HepG2 (cell line): ENCODE measurements around the gene PLEKHG2. TPM values are rescaled to one million over a fixed set of nuclear protein-coding genes. Genes with fewer than 3 reads are reported as not detected.

Experiments
- BORCS8-MEF2B ChIP-seq: sonication (generic); formaldehyde crosslinking; IDR thresholded peaks from 2 replicates; pipeline ENCODE4 v1.8.0; 2022; ENCODE audit warnings: mild to moderate bottlenecking, missing genetic modification reagents
- DR1 ChIP-seq: sonication (generic); formaldehyde crosslinking; IDR thresholded peaks from 2 replicates; pipeline ENCODE4 v1.8.0; 2021; ENCODE audit warnings: mild to moderate bottlenecking, missing genetic modification reagents, inconsistent platforms
- ESRRA ChIP-seq: sonication (generic); formaldehyde crosslinking; IDR thresholded peaks from 2 replicates; pipeline ENCODE4 v1.5.1; 2020; ENCODE audit warnings: mild to moderate bottlenecking, low read depth, missing genetic modification reagents
- HIVEP1 ChIP-seq: sonication (generic); formaldehyde crosslinking; IDR thresholded peaks from 2 replicates; pipeline ENCODE4 v1.4.0; 2020; ENCODE audit warnings: mild to moderate bottlenecking, missing genetic modification reagents
- ISL2 ChIP-seq: sonication (generic); formaldehyde crosslinking; IDR thresholded peaks from 2 replicates; pipeline ENCODE4 v1.5.0; 2020; ENCODE audit warnings: missing genetic modification reagents
- MAFG ChIP-seq: sonication (generic); formaldehyde crosslinking; IDR thresholded peaks from 2 replicates; pipeline ENCODE4 v1.5.1; 2020; ENCODE audit warnings: mild to moderate bottlenecking, missing genetic modification reagents
- MLX ChIP-seq: IDR thresholded peaks from 2 replicates; pipeline ENCODE4 v1.6.1; 2016
- NCOA1 ChIP-seq: sonication (generic); formaldehyde crosslinking; IDR thresholded peaks from 2 replicates; pipeline ENCODE4 v1.9.0; 2021; ENCODE audit warnings: missing genetic modification reagents
- POLR2A ChIP-seq, 2 experiments: IDR thresholded peaks; 2 replicates each; pipeline ENCODE4 v1.6.1; 2011; ENCODE audit warnings: low read depth in 2 of 2, low read length in 2 of 2, mild to moderate bottlenecking in 1 of 2, moderate library complexity in 1 of 2; ENCODE audit not compliant: insufficient read depth in 1 of 2
- RAD21 ChIP-seq: fragments of 450-650 bp; formaldehyde crosslinking; IDR thresholded peaks from 2 replicates; pipeline ENCODE4 v1.5.0; 2020; ENCODE audit warnings: mild to moderate bottlenecking
- RAD51 ChIP-seq: fragments of 450-650 bp; IDR thresholded peaks from 2 replicates; pipeline ENCODE4 v1.6.1; 2016; ENCODE audit warnings: borderline replicate concordance
- REST ChIP-seq, 2 experiments: IDR thresholded peaks; 2 replicates each; pipeline ENCODE4 v1.6.1; 2011 to 2012; ENCODE audit warnings: low read length in 2 of 2, borderline replicate concordance in 1 of 2, low read depth in 1 of 2, mild to moderate bottlenecking in 1 of 2, moderate library complexity in 1 of 2
- SAFB2 ChIP-seq: sonication (generic); formaldehyde crosslinking; IDR thresholded peaks from 2 replicates; pipeline ENCODE4 v1.5.1; 2020; ENCODE audit warnings: missing genetic modification reagents, low read depth, mild to moderate bottlenecking, borderline replicate concordance
- THYN1 ChIP-seq: sonication (generic); formaldehyde crosslinking; IDR thresholded peaks from 2 replicates; pipeline ENCODE4 v1.8.1; 2023; ENCODE audit warnings: low read depth, mild to moderate bottlenecking, moderate library complexity, missing genetic modification reagents, borderline replicate concordance
- ZHX2 ChIP-seq, 2 experiments: sonication (generic) in 1 of 2; formaldehyde crosslinking in 1 of 2; IDR thresholded peaks; 2 replicates each; pipeline versions ENCODE4 v1.6.1 to v1.9.0; 2014 to 2022; ENCODE audit warnings: antibody characterized with exemption in 1 of 2, borderline replicate concordance in 1 of 2, inconsistent platforms in 1 of 2, low read depth in 1 of 2, missing genetic modification reagents in 1 of 2
- ZNF329 ChIP-seq: sonication (generic); formaldehyde crosslinking; IDR thresholded peaks from 2 replicates; pipeline ENCODE4 v1.9.0; 2021; ENCODE audit warnings: low read depth, mild to moderate bottlenecking, missing genetic modification reagents
- ZNF414 ChIP-seq: sonication (generic); formaldehyde crosslinking; IDR thresholded peaks from 2 replicates; pipeline ENCODE4 v1.5.0; 2020; ENCODE audit warnings: missing genetic modification reagents
- ZNF546 ChIP-seq: sonication (generic); formaldehyde crosslinking; conservative IDR thresholded peaks from 2 replicates; pipeline ENCODE4 v1.8.1; 2023; ENCODE audit warnings: mild to moderate bottlenecking, missing genetic modification reagents
- polyA plus RNA-seq, 8 experiments: library from polyadenylated mRNA; depleted of rRNA in 3 of 8; stranded (reverse) in 7 of 8; unstranded in 1 of 8; fragments of >200 nt; fragmentation: Illumina TruSeq in 4 of 8; extraction: Trizol in 4 of 8; gene quantifications; 2 replicates each; pipeline versions ENCODE4 v1.2.1 to v1.2.3, GENCODE V29; 2011 to 2016; ENCODE audit warnings: low read depth in 4 of 8, missing spikeins in 1 of 8, mixed read lengths in 1 of 8; ENCODE audit not compliant: insufficient read depth in 1 of 8
- total RNA-seq, 5 experiments: library from RNA; depleted of rRNA; stranded (reverse); fragments of >200 nt; fragmentation: Illumina TruSeq; extraction: Trizol; gene quantifications; 2 replicates each; pipeline ENCODE4 v1.2.3, GENCODE V29; 2016; ENCODE audit warnings: low read depth in 1 of 5

PLEKHG2 gene
- total and polyA plus RNA-seq, 2 of the 13 experiments (the other 11 are each of a cell fraction or from before 2014, with no cell fraction given): 3.6 to 6.8 TPM

GRCh38 chr19:39401549-39402345, 10.7 kb upstream of the PLEKHG2 start (continued):
- TF ChIP-seq RAD21: 0 out of 2 replicates have a peak, but pooled peaks have one; percentile 14
- TF ChIP-seq RAD51: no peak
- TF ChIP-seq ISL2: peak; percentile 62
- 0 out of 2 replicates have a peak, but pooled peaks have one; percentile 36 for TF ChIP-seq DR1
- TF ChIP-seq HIVEP1: peak; percentile 71
- no peak for TF ChIP-seq THYN1 (CRISPR knock-in tag)
- peak; percentile 82 for TF ChIP-seq ZHX2 (IDR thresholded peaks at IDR 0.05; ENCODE audit: low read depth)
- TF ChIP-seq ZHX2 (CRISPR knock-in tag; IDR thresholded peaks at IDR 0.05; ENCODE audit: borderline replicate concordance): no peak
- no peak; the same call in 1 of the 2 replicates for TF ChIP-seq ZNF414 (CRISPR knock-in tag)
- TF ChIP-seq MLX (CRISPR knock-in tag): peak; percentile 83
- no peak for TF ChIP-seq SAFB2
- TF ChIP-seq ESRRA (CRISPR knock-in tag): peak; percentile 84; the same call in 1 of the 2 replicates
- no peak; a peak in 1 of 4 replicates for TF ChIP-seq REST (IDR thresholded peaks at IDR 0.05; ENCODE audit: borderline replicate concordance in 1 of 2, low read depth in 1 of 2, low read length in 2 of 2)
- no peak for TF ChIP-seq MAFG (CRISPR knock-in tag)
- TF ChIP-seq ZNF329 (CRISPR knock-in tag): no peak
- peak; percentile 91 to 97 for TF ChIP-seq POLR2A (IDR thresholded peaks at IDR 0.05; ENCODE audit: insufficient read depth in 1 of 2, low read depth in 2 of 2, low read length in 2 of 2)
- peak; percentile 89 for TF ChIP-seq BORCS8-MEF2B (CRISPR knock-in tag)
- TF ChIP-seq ZNF546 (CRISPR knock-in tag): peak; percentile 98
- TF ChIP-seq NCOA1 (CRISPR knock-in tag): peak; percentile 74; the same call in 1 of the 2 replicates
